ENCODE results near the gene PPP1R12C. TPM values are rescaled to one million over a fixed set of nuclear protein-coding genes. Genes with fewer than 3 reads are reported as not detected.
A peak's percentile ranks its signal among the peaks of the same experiment; 100 is the strongest.

Gene PPP1R12C
- total and polyA plus RNA-seq, 12 donors = 134 to 283 (median 201) TPM

- no peak for TF ChIP-seq CTCF (IDR thresholded peaks at IDR 0.05)
- DNase-seq = no peak
- 89 to 91% methylated on average over 9 of the region's 9 CpGs for WGBS, 2 donors
- ATAC-seq = peak in 2 of 8 donors; percentile 5 to 10
- peaks cover 4 to 71% (median 47%) of the 10 kb centered on the region in 9 donors for H3K36me3 ChIP-seq
- peaks cover 0 to 11% (median 0%) of the 10 kb centered on the region in 9 donors for H3K4me1 ChIP-seq
- no peaks in the 10 kb centered on the region for H3K9me3 ChIP-seq
- no peak overlapping the region for H3K4me3 ChIP-seq
- H3K27ac ChIP-seq = no peak overlapping the region
- no peaks in the 10 kb centered on the region for H3K27me3 ChIP-seq
- intact Hi-C loops (cut with DNase I) = no loop called here
Measured at GRCh38 chr19:55042344-55042678, 75.1 kb downstream of the PPP1R12C start.

GRCh38 chr19:55041627-55042343 is 75.7 kb downstream of the PPP1R12C start:
- Histone ChIP-seq H3K4me1 (peaks cover 0 to 11% (median 0%) of the 10 kb centered on the region in 9 donors), H3K9me3 (no peaks in the 10 kb centered on the region), H3K4me3 (no peak overlapping the region), H3K36me3 (peaks cover 0 to 65% (median 42%) of the 10 kb centered on the region in 9 donors), H3K27me3 (no peaks in the 10 kb centered on the region), H3K27ac (no peak overlapping the region)
- ATAC-seq = peak in 5 of 8 donors; percentile 10 to 36 (median 29)
- no peak for DNase-seq
- intact Hi-C loops (cut with DNase I) = no loop called here
- WGBS, 2 donors = 52 to 70% methylated on average over 30 of the region's 30 CpGs
- no peak for TF ChIP-seq CTCF (IDR thresholded peaks at IDR 0.05)

- TF ChIP-seq CTCF (IDR thresholded peaks at IDR 0.05) = no peak
- ATAC-seq (no peak), DNase-seq (no peak)
- Histone ChIP-seq H3K4me3 (no peak overlapping the region), H3K9me3 (no peaks in the 10 kb centered on the region), H3K27me3 (no peaks in the 10 kb centered on the region), H3K4me1 (peaks cover 0 to 11% (median 0%) of the 10 kb centered on the region in 9 donors), H3K36me3 (peaks cover 0 to 60% (median 38%) of the 10 kb centered on the region in 9 donors), H3K27ac (no peak overlapping the region)
- WGBS, 2 donors = 84 to 85% methylated on average over 10 of the region's 10 CpGs
- intact Hi-C loops (cut with DNase I) = no loop called here
Measured at GRCh38 chr19:55041244-55041626, 76.2 kb downstream of the PPP1R12C start.

Small RNA genes within 50 kb of the gene (microRNA-seq; reads per million reads assigned to microRNA genes)
- 0 reads per million in 2 donors for gene MIR7975

Other genes with a start within 250 kb of the PPP1R12C start
- gene FCAR, start 243.4 kb downstream of the PPP1R12C start, total RNA-seq = 1 to 10 TPM in 2 of 10 donors, under 1 TPM in 5, not detected in 3; 0.33 to 1.8 (median 0.68) TPM
- gene FCAR, start 243.4 kb downstream of the PPP1R12C start, polyA plus RNA-seq = under 1 TPM in 1 of 2 donors, not detected in 1; 0.19 TPM
- under 1 TPM in 3 of 10 donors, not detected in 7; 0.38 to 0.81 (median 0.60) TPM for gene NCR1, start 211.5 kb downstream of the PPP1R12C start, total RNA-seq
- not detected for gene NCR1, start 211.5 kb downstream of the PPP1R12C start, polyA plus RNA-seq
- not detected for gene NLRP7, start 170.1 kb downstream of the PPP1R12C start, total RNA-seq
- gene NLRP7, start 170.1 kb downstream of the PPP1R12C start, polyA plus RNA-seq = not detected
- 1 to 10 TPM in 1 of 10 donors, under 1 TPM in 3, not detected in 6; 0.33 to 2.8 (median 0.53) TPM for gene NLRP2, start 151.3 kb downstream of the PPP1R12C start, total RNA-seq
- gene NLRP2, start 151.3 kb downstream of the PPP1R12C start, polyA plus RNA-seq = under 1 TPM in 1 of 2 donors, not detected in 1; 0.04 TPM
- gene GP6, start 79.4 kb downstream of the PPP1R12C start, total RNA-seq = under 1 TPM; 0.37 to 0.73 (median 0.46) TPM
- 1 to 10 TPM in 1 of 2 donors, under 1 TPM in 1; 0.58 to 1.5 TPM for gene GP6, start 79.4 kb downstream of the PPP1R12C start, polyA plus RNA-seq
- gene RDH13, start 54.5 kb downstream of the PPP1R12C start, total RNA-seq = 10 to 100 TPM; 32.4 to 72.0 (median 54.5) TPM
- 10 to 100 TPM; 21.4 to 36.1 TPM for gene RDH13, start 54.5 kb downstream of the PPP1R12C start, polyA plus RNA-seq
- gene EPS8L1, start 41.8 kb downstream of the PPP1R12C start, total RNA-seq = 1 to 10 TPM in 5 of 10 donors, under 1 TPM in 4, not detected in 1; 0.53 to 2.7 (median 1.1) TPM
- gene EPS8L1, start 41.8 kb downstream of the PPP1R12C start, polyA plus RNA-seq = 1 to 10 TPM; 3.7 to 7.9 TPM
- 100 to 1,000 TPM in 5 of 10 donors, 10 to 100 TPM in 5; 19.7 to 234 (median 97.1) TPM for gene TNNT1, start 31.6 kb upstream of the PPP1R12C start, total RNA-seq
- 100 to 1,000 TPM in 1 of 2 donors, 10 to 100 TPM in 1; 32.3 to 721 TPM for gene TNNT1, start 31.6 kb upstream of the PPP1R12C start, polyA plus RNA-seq
- gene TNNI3, start 40.1 kb upstream of the PPP1R12C start, total RNA-seq = over 10,000 TPM in 4 of 10 donors, 1,000 to 10,000 TPM in 6; 3,000 to 12,900 (median 9,464) TPM
- gene TNNI3, start 40.1 kb upstream of the PPP1R12C start, polyA plus RNA-seq = over 10,000 TPM in 1 of 2 donors, 1,000 to 10,000 TPM in 1; 4,629 to 45,177 TPM
- gene DNAAF3, start 49.0 kb upstream of the PPP1R12C start, total RNA-seq = 1 to 10 TPM in 8 of 10 donors, under 1 TPM in 2; 0.37 to 3.9 (median 2.4) TPM
- gene DNAAF3, start 49.0 kb upstream of the PPP1R12C start, polyA plus RNA-seq = 1 to 10 TPM; 1.2 to 5.9 TPM
- gene SYT5, start 62.7 kb upstream of the PPP1R12C start, total RNA-seq = 1 to 10 TPM in 1 of 10 donors, not detected in 9; 1.1 TPM
- under 1 TPM in 1 of 2 donors, not detected in 1; under 0.01 TPM for gene SYT5, start 62.7 kb upstream of the PPP1R12C start, polyA plus RNA-seq
- 1 to 10 TPM in 7 of 10 donors, under 1 TPM in 3; 0.25 to 7.5 (median 2.4) TPM for gene PTPRH, start 91.9 kb upstream of the PPP1R12C start, total RNA-seq
- 1 to 10 TPM; 1.3 to 6.1 TPM for gene PTPRH, start 91.9 kb upstream of the PPP1R12C start, polyA plus RNA-seq
- gene TMEM86B, start 111.1 kb upstream of the PPP1R12C start, total RNA-seq = 1 to 10 TPM in 9 of 10 donors, under 1 TPM in 1; 0.77 to 2.5 (median 1.9) TPM
- 1 to 10 TPM; 2.7 to 5.9 TPM for gene TMEM86B, start 111.1 kb upstream of the PPP1R12C start, polyA plus RNA-seq
- gene PPP6R1, start 141.4 kb upstream of the PPP1R12C start, total RNA-seq = 10 to 100 TPM; 31.1 to 51.3 (median 39.0) TPM
- gene PPP6R1, start 141.4 kb upstream of the PPP1R12C start, polyA plus RNA-seq = 10 to 100 TPM; 36.8 to 38.0 TPM
- 10 to 100 TPM; 26.7 to 41.6 (median 31.6) TPM for gene HSPBP1, start 162.5 kb upstream of the PPP1R12C start, total RNA-seq
- 10 to 100 TPM; 54.2 to 83.7 TPM for gene HSPBP1, start 162.5 kb upstream of the PPP1R12C start, polyA plus RNA-seq
- gene BRSK1, start 166.4 kb upstream of the PPP1R12C start, total RNA-seq = 10 to 100 TPM in 2 of 10 donors, 1 to 10 TPM in 8; 2.3 to 12.6 (median 4.1) TPM
- gene BRSK1, start 166.4 kb upstream of the PPP1R12C start, polyA plus RNA-seq = 1 to 10 TPM; 1.8 to 2.0 TPM
- 1 to 10 TPM in 3 of 10 donors, under 1 TPM in 4, not detected in 3; 0.41 to 6.5 (median 0.75) TPM for gene TMEM150B, start 207.7 kb upstream of the PPP1R12C start, total RNA-seq
- under 1 TPM in 1 of 2 donors, not detected in 1; 0.38 TPM for gene TMEM150B, start 207.7 kb upstream of the PPP1R12C start, polyA plus RNA-seq
- 1 to 10 TPM; 4.0 to 9.2 (median 6.9) TPM for gene KMT5C, start 222.2 kb upstream of the PPP1R12C start, total RNA-seq
- gene KMT5C, start 222.2 kb upstream of the PPP1R12C start, polyA plus RNA-seq = 10 to 100 TPM in 1 of 2 donors, 1 to 10 TPM in 1; 4.7 to 12.4 TPM
- not detected for gene COX6B2, start 237.1 kb upstream of the PPP1R12C start, total RNA-seq
- gene COX6B2, start 237.1 kb upstream of the PPP1R12C start, polyA plus RNA-seq = not detected
- not detected for gene GARIN5B, start 245.6 kb upstream of the PPP1R12C start, total RNA-seq
- gene GARIN5B, start 245.6 kb upstream of the PPP1R12C start, polyA plus RNA-seq = not detected

All from heart right ventricle (tissue), 16 donors.